ENCODE results near the gene LRP5.
"Not testable (repeated sequence)": the region's sequence is repeated elsewhere in the genome, so short reads cannot be mapped to it uniquely, and the experiment has no call there.

LRP5 gene

GRCh38 chr11:68282141-68282860, 30.1 kb upstream of the LRP5 start:
- FAIRE-seq, result no peak

- no peak for FAIRE-seq
Measured at GRCh38 chr11:68282861-68283230, 29.5 kb upstream of the LRP5 start.

GRCh38 chr11:68284588-68284987, 27.8 kb upstream of the LRP5 start:
- not testable (repeated sequence) for FAIRE-seq

GRCh38 chr11:68287419-68287818, 25.0 kb upstream of the LRP5 start:
- FAIRE-seq, result no peak

- no peak for FAIRE-seq
Measured at GRCh38 chr11:68289456-68289855, 22.9 kb upstream of the LRP5 start.

- FAIRE-seq, result no peak
Measured at GRCh38 chr11:68293708-68294107, 18.7 kb upstream of the LRP5 start.

- no peak for FAIRE-seq
Measured at GRCh38 chr11:68295271-68295670, 17.1 kb upstream of the LRP5 start.

- FAIRE-seq, result no peak
Measured at GRCh38 chr11:68295940-68296339, 16.5 kb upstream of the LRP5 start.

GRCh38 chr11:68296344-68297051, 15.9 kb upstream of the LRP5 start:
- no peak for FAIRE-seq

GRCh38 chr11:68297052-68297378, 15.4 kb upstream of the LRP5 start:
- no peak for FAIRE-seq

- FAIRE-seq, result no peak
Measured at GRCh38 chr11:68297494-68297811, 14.9 kb upstream of the LRP5 start.

GRCh38 chr11:68297812-68298658, 14.4 kb upstream of the LRP5 start:
- no peak for FAIRE-seq

GRCh38 chr11:68298659-68299516, 13.5 kb upstream of the LRP5 start:
- FAIRE-seq, result no peak

- not testable (repeated sequence) for FAIRE-seq
Measured at GRCh38 chr11:68299517-68299879, 12.9 kb upstream of the LRP5 start.

GRCh38 chr11:68300076-68300830, 12.1 kb upstream of the LRP5 start:
- FAIRE-seq, result no peak

GRCh38 chr11:68302256-68302655, 10.1 kb upstream of the LRP5 start:
- FAIRE-seq, result no peak

GRCh38 chr11:68302670-68303069, 9.7 kb upstream of the LRP5 start:
- no peak for FAIRE-seq

GRCh38 chr11:68303083-68303482, 9.3 kb upstream of the LRP5 start:
- no peak for FAIRE-seq

- no peak for FAIRE-seq
Measured at GRCh38 chr11:68303982-68304780, 8.2 kb upstream of the LRP5 start.

GRCh38 chr11:68306636-68307035, 5.8 kb upstream of the LRP5 start:
- FAIRE-seq, result no peak

- no peak for FAIRE-seq
Measured at GRCh38 chr11:68308068-68308467, 4.3 kb upstream of the LRP5 start.
